Gastroesophageal sphincter (tissue), 3 donors: ENCODE measurements around the gene DSG1.

Experiments used
- CTCF ChIP-seq, 4 experiments: fragments of 200-600 bp in 2 of 4; fragments of 450-650 bp in 2 of 4; sonication (generic) in 1 of 4; IDR thresholded peaks; one replicate each; pipeline ENCODE4 v1.5.1; 2017 to 2019; ENCODE audit warnings: antibody characterized with exemption in 4 of 4, mild to moderate bottlenecking in 2 of 4, moderate library complexity in 2 of 4
- EP300 ChIP-seq: sonication (generic); formaldehyde crosslinking; IDR thresholded peaks from one replicate; pipeline ENCODE4 v1.6.1; 2017; ENCODE audit warnings: antibody characterized with exemption, mild to moderate bottlenecking
- POLR2A ChIP-seq, 2 donors: fragments of 450-650 bp; IDR thresholded peaks; one replicate each; pipeline ENCODE4 v1.6.1; 2017; ENCODE audit warnings: antibody characterized with exemption in 2 of 2, mild to moderate bottlenecking in 2 of 2, moderate library complexity in 1 of 2
- POLR2AphosphoS5 ChIP-seq: sonication (generic); formaldehyde crosslinking; IDR thresholded peaks from one replicate; pipeline ENCODE4 v1.6.1; 2017; ENCODE audit warnings: antibody characterized with exemption

DNA sequence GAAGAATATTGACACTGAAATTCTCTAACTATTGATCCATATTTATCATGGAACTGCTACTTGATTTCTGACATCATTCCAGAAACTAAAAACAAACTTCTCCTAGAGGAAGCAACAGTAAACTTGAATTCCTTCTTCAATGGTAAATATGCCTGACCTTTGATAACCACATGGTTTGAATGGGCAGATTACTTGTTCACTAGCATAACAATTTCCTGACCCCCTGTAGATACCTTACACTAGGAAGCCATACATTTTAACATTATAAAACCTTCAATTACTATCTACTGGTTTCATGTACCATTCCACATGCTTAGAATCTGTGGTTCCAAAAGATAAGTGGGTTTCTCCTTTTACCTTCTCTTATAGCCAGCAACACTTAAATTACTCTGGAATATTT, 36.5 kb upstream of the DSG1 start:
- TF ChIP-seq CTCF (IDR thresholded peaks at IDR 0.05) (no peak), POLR2A (IDR thresholded peaks at IDR 0.05) (no peak), EP300 (no peak), POLR2AphosphoS5 (no peak)
